KMS-11 (cell line): ENCODE data around the gene TEN1.

Experiments used
- H2AFZ ChIP-seq: fragments of 200-600 bp; sonication (generic); 2 replicates; pipeline ENCODE4 v1.6.1; 2016; ENCODE audit warnings: antibody characterized with exemption, mixed run types, low read depth
- H3K27ac ChIP-seq: fragments of 200-600 bp; sonication (generic); 2 replicates; pipeline ENCODE4 v1.6.1; 2016; ENCODE audit warnings: mild to moderate bottlenecking, mixed run types
- H3K27me3 ChIP-seq: fragments of 200-600 bp; sonication (generic); 2 replicates; pipeline ENCODE4 v1.6.1; 2017; ENCODE audit warnings: mild to moderate bottlenecking, low read depth, mixed run types, moderate library complexity; ENCODE audit not compliant: insufficient read depth
- H3K36me3 ChIP-seq: fragments of 200-600 bp; sonication (generic); 2 replicates; pipeline ENCODE4 v1.6.1; 2017; ENCODE audit warnings: mild to moderate bottlenecking, mixed run types; ENCODE audit not compliant: insufficient read depth
- H3K4me1 ChIP-seq: fragments of 200-600 bp; sonication (generic); 2 replicates; pipeline ENCODE4 v1.6.1; 2016; ENCODE audit warnings: mild to moderate bottlenecking, low read depth, mixed run types; ENCODE audit not compliant: poor library complexity, severe bottlenecking
- H3K4me2 ChIP-seq: fragments of 200-600 bp; sonication (generic); 2 replicates; pipeline ENCODE4 v1.7.0; 2016; ENCODE audit warnings: mild to moderate bottlenecking, mixed run types
- H3K4me3 ChIP-seq: fragments of 200-600 bp; sonication (generic); IDR thresholded peaks from 2 replicates; pipeline ENCODE4 v1.6.1; 2017; ENCODE audit warnings: low read depth, low read length, mixed read lengths; ENCODE audit not compliant: insufficient read depth
- H3K79me2 ChIP-seq: fragments of 200-600 bp; sonication (generic); 2 replicates; pipeline ENCODE4 v1.6.1; 2016; ENCODE audit warnings: low read depth, mixed run types; ENCODE audit not compliant: insufficient read depth
- H3K9ac ChIP-seq: fragments of 200-600 bp; sonication (generic); 2 replicates; pipeline ENCODE4 v1.6.1; 2016; ENCODE audit warnings: mild to moderate bottlenecking, mixed run types
- H4K20me1 ChIP-seq: fragments of 200-600 bp; sonication (generic); 2 replicates; pipeline ENCODE4 v1.6.1; 2016; ENCODE audit warnings: mild to moderate bottlenecking, mixed run types; ENCODE audit not compliant: insufficient read depth
- TF ChIP-seq, protein P1 (sequence below): fragments of 200-600 bp; sonication (generic); conservative IDR thresholded peaks from 2 replicates; pipeline ENCODE4 v1.6.1; 2017; ENCODE audit warnings: low read depth, mild to moderate bottlenecking, antibody characterized with exemption, low read length, moderate library complexity, mixed read lengths

TEN1 gene

GRCh38 chr17:76013377-76013932, 34.4 kb downstream of the TEN1 start:
- TF ChIP-seq, protein P1, sequence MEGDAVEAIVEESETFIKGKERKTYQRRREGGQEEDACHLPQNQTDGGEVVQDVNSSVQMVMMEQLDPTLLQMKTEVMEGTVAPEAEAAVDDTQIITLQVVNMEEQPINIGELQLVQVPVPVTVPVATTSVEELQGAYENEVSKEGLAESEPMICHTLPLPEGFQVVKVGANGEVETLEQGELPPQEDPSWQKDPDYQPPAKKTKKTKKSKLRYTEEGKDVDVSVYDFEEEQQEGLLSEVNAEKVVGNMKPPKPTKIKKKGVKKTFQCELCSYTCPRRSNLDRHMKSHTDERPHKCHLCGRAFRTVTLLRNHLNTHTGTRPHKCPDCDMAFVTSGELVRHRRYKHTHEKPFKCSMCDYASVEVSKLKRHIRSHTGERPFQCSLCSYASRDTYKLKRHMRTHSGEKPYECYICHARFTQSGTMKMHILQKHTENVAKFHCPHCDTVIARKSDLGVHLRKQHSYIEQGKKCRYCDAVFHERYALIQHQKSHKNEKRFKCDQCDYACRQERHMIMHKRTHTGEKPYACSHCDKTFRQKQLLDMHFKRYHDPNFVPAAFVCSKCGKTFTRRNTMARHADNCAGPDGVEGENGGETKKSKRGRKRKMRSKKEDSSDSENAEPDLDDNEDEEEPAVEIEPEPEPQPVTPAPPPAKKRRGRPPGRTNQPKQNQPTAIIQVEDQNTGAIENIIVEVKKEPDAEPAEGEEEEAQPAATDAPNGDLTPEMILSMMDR: no peak
- Histone ChIP-seq H3K36me3 (no peaks in the 10 kb centered on the region), H3K4me2 (no peak overlapping the region), H3K79me2 (no peaks in the 10 kb centered on the region), H3K9ac (no peak overlapping the region), H4K20me1 (no peaks in the 10 kb centered on the region), H3K27ac (no peak overlapping the region), H2AFZ (0 out of 2 replicates have a peak overlapping the region, but pooled peaks have one; percentile 38), H3K4me1 (peaks cover 3% of the 10 kb centered on the region), H3K4me3 (no peak overlapping the region), H3K27me3 (peaks cover 17% of the 10 kb centered on the region; the same call in 1 of the 2 replicates)

DNA sequence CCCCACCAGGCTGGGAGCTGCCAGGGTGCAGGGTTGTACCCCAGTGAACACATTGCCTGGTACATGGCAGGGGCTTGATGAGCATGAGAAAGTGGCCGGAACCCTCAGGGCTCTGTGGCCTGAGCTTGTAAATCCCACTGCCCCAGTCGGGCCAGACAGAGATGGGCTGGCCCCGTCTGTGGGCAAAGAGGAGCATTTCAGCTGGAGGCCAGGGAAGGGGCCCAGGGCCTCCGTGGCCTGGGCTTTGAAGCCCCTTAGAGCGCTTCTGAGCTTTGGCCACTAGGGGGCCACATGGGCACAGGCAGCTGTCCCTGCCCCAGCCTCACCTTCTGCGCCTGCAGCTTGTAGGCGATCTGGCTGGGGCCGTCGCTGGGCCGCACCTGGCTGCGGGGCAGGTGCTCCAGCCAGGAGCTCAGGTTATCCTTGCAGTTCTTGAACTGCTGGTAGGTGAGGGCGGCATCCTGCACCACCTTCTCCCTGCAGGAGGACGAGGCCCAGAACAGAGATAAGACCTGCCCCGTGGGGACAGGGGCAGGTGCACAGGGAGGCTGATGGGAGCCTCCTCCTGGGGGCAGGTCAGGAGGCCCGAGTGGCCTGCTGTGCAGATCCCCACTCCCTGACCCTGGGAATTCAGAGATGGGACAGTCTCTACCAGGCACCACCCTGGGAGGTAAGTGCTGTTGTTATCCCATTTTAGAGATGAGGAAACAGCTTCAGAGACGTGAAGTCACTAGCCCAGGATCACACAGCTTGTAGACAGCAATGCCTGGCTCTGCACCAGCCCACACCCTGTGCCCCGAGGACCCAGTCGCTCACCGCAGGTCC, 35.3 kb downstream of the TEN1 start:
- H3K4me2 ChIP-seq: peak overlapping the region; percentile 32
- H3K27ac ChIP-seq: no peak overlapping the region

GRCh38 chr17:76014925-76015261, 35.9 kb downstream of the TEN1 start:
- no peak overlapping the region for H3K4me2 ChIP-seq
- no peaks in the 10 kb centered on the region for H3K36me3 ChIP-seq
- no peaks in the 10 kb centered on the region for H3K79me2 ChIP-seq
- no peak overlapping the region for H3K9ac ChIP-seq
- H2AFZ ChIP-seq: no peak overlapping the region
- H3K27me3 ChIP-seq: peaks cover 9% of the 10 kb centered on the region; the same call in 1 of the 2 replicates
- peaks cover 3% of the 10 kb centered on the region for H3K4me1 ChIP-seq
- H3K4me3 ChIP-seq: no peak overlapping the region
- no peaks in the 10 kb centered on the region for H4K20me1 ChIP-seq
- H3K27ac ChIP-seq: no peak overlapping the region
- TF ChIP-seq, protein P1: no peak

More for the DNA sequence above, 35.3 kb downstream of the TEN1 start:
- Histone ChIP-seq H3K36me3 (no peaks in the 10 kb centered on the region), H4K20me1 (no peaks in the 10 kb centered on the region), H3K4me3 (no peak overlapping the region), H2AFZ (peak overlapping the region; percentile 38; the same call in 1 of the 2 replicates), H3K9ac (no peak overlapping the region), H3K4me1 (peaks cover 3% of the 10 kb centered on the region), H3K79me2 (no peaks in the 10 kb centered on the region), H3K27me3 (peaks cover 13% of the 10 kb centered on the region; the same call in 1 of the 2 replicates)
- TF ChIP-seq, protein P1: peak; percentile 98

DNA sequence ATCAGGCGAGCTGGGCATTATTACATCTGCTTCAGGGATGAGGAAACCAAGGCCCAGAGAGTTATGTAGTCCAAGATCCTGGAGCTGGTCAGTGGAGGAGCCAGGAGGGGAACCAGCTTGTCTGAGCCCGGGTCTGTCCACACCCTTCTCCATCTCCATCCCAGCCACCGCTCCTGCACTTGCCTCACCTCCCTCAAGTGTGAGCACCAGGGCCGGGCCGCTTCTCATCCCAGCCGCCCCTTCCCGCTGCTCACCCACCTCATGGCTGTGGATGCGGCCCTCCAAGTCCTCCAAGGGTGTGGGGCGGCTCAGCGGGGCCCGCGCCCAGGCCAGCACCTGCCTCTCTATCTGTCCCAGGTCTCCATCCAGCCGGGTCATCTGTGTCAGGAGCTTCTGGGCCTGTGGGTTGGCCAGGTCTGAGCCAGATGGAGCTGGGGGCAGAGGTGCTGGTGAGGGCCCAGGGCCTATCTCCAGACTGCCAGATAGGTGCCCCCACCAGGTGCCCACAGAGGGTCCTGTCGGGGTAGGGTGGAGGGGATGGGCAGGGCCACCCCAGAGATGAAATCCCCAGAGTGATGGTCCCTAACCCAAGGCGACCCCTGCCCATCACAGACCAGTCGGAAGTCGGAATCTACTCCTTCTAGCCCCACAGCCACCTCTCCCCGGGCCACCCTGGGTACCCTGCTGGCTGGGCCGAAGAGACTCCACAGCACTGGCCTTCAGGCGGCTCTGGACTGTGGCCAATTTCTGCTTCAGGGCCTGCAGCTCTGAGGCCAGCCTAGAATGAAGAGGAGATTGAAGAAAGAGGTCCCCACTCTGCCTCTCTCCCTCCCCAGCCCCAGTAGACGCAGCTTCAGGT, 38.7 kb downstream of the TEN1 start:
- Histone ChIP-seq H3K4me3 (no peak overlapping the region), H3K79me2 (no peaks in the 10 kb centered on the region), H2AFZ (no peak overlapping the region), H3K27me3 (no peaks in the 10 kb centered on the region; the same call in 1 of the 2 replicates), H3K4me1 (peaks cover 3% of the 10 kb centered on the region), H4K20me1 (no peaks in the 10 kb centered on the region), H3K27ac (no peak overlapping the region), H3K4me2 (no peak overlapping the region), H3K36me3 (no peaks in the 10 kb centered on the region), H3K9ac (no peak overlapping the region)
- TF ChIP-seq, protein P1: no peak
